T-cell (primary cell): ENCODE measurements around the gene ZNF503. TPM values are rescaled to one million over a fixed set of nuclear protein-coding genes. Genes with fewer than 3 reads are reported as not detected.

Experiments used
- ATAC-seq, 4 experiments: fragments of 200-7000 bp in 3 of 4; fragments of 150-1000 bp in 1 of 4; cut with Tn5 transposase; replicated peaks in 1 of 4; 1 replicate in 3 of 4; 2 replicates in 1 of 4; pipeline ENCODE4 v1.10.0; 2021; ENCODE audit warnings: moderate library complexity in 3 of 4, mild to moderate bottlenecking in 2 of 4, moderate number of reproducible peaks in 1 of 4
- CTCF ChIA-PET, 2 donors: fragments of 300-600 bp; sonication (Branson Sonifier 250); formaldehyde crosslinking; loops; one replicate each; lab custom pipeline; 2022; ENCODE audit warnings: antibody characterized with exemption in 2 of 2; lab: Charles Lee
- POLR2A ChIA-PET, 2 donors: fragments of 300-600 bp; sonication (Branson Sonifier 250); formaldehyde crosslinking; loops; one replicate each; lab custom pipeline; 2022; ENCODE audit warnings: antibody characterized with exemption in 2 of 2; lab: Charles Lee
- DNase-seq, 35 experiments: peaks; one replicate each; pipeline versions ENCODE4 v3.0.0 to v3.0.0-alpha.2; 2013 to 2023
- H3K27ac ChIP-seq: one replicate; pipeline ENCODE4 v1.5.1; 2013; ENCODE audit warnings: low read length
- H3K27me3 ChIP-seq, 2 experiments: replicated peaks in 1 of 2; 1 replicate in 1 of 2; 2 replicates in 1 of 2; pipeline versions ENCODE4 v1.6.1 to v1.7.0; 2013; ENCODE audit warnings: low read length in 1 of 2, mixed read lengths in 1 of 2; ENCODE audit not compliant: control insufficient read depth in 2 of 2, insufficient read depth in 2 of 2; ENCODE audit errors: extremely low read depth in 1 of 2
- H3K36me3 ChIP-seq, 2 donors: 1 replicate in 1 of 2; 2 replicates in 1 of 2; pipeline versions ENCODE4 v1.6.1 to v1.7.0; 2013; ENCODE audit warnings: low read length in 1 of 2; ENCODE audit not compliant: control insufficient read depth in 2 of 2, insufficient read depth in 1 of 2; ENCODE audit errors: extremely low read depth in 1 of 2
- H3K4me1 ChIP-seq, 2 experiments: 1 replicate in 1 of 2; 2 replicates in 1 of 2; pipeline versions ENCODE4 v1.6.1 to v1.7.0; 2013; ENCODE audit warnings: low read length in 2 of 2, mixed read lengths in 1 of 2; ENCODE audit not compliant: insufficient read depth in 2 of 2, control insufficient read depth in 1 of 2; ENCODE audit errors: extremely low read depth in 1 of 2
- H3K4me3 ChIP-seq, 2 donors: 1 replicate in 1 of 2; 2 replicates in 1 of 2; pipeline versions ENCODE4 v1.5.1 to v1.7.0; 2013; ENCODE audit warnings: mild to moderate bottlenecking in 2 of 2, low read length in 1 of 2, moderate library complexity in 1 of 2; ENCODE audit not compliant: control insufficient read depth in 1 of 2; ENCODE audit errors: extremely low read depth in 1 of 2
- H3K9me3 ChIP-seq: 2 replicates; pipeline ENCODE4 v1.7.0; 2013
- H3K27ac Mint-ChIP-seq, 2 donors: one replicate each; pipeline ENCODE4 v1.8.0; 2020 to 2021; ENCODE audit warnings: mild to moderate bottlenecking in 2 of 2, mixed read lengths in 2 of 2
- H3K27me3 Mint-ChIP-seq, 2 donors: one replicate each; pipeline ENCODE4 v1.8.0; 2021 to 2022; ENCODE audit warnings: mixed read lengths in 2 of 2
- H3K36me3 Mint-ChIP-seq: one replicate; pipeline ENCODE4 v1.8.0; 2021; ENCODE audit warnings: mixed read lengths
- H3K4me1 Mint-ChIP-seq, 3 donors: one replicate each; pipeline ENCODE4 v1.8.0; 2020 to 2022; ENCODE audit warnings: mixed read lengths in 3 of 3, mild to moderate bottlenecking in 1 of 3
- H3K4me3 Mint-ChIP-seq, 3 donors: one replicate each; pipeline ENCODE4 v1.8.0; 2020 to 2022; ENCODE audit warnings: mild to moderate bottlenecking in 3 of 3, mixed read lengths in 3 of 3, moderate library complexity in 3 of 3
- H3K9me3 Mint-ChIP-seq, 3 donors: one replicate each; pipeline ENCODE4 v1.8.0; 2020 to 2022; ENCODE audit warnings: mixed read lengths in 3 of 3
- WGBS: methylation state at CpG from one replicate; pipeline ENCODE4 v1.1.5; 2013; ENCODE audit warnings: missing lambda C conversion rate; ENCODE audit not compliant: insufficient coverage; 5-methylcytosine and 5-hydroxymethylcytosine counted together
- total RNA-seq, 35 experiments: library from RNA in 6 of 35; stranded (reverse) in 6 of 35; fragments of 120-200 nt in 1 of 35; gene quantifications; one replicate each; pipeline versions ENCODE4 v1.2.1 to v1.2.4 and lab custom pipeline; 2013 to 2026

ZNF503 gene
- total RNA-seq, 5 donors from 2014 or later (not counting 1 experiment from before 2014, with no cell fraction given) = 0.16 to 0.38 (median 0.30) TPM; not detected in 1

GRCh38 chr10:75428434-75429158 is 27.0 kb upstream of the ZNF503 start:
- Histone ChIP-seq H3K36me3 (no peaks in the 10 kb centered on the region), H3K27me3 (peaks cover 0 to 44% of the 10 kb centered on the region in 2 experiments), H3K9me3 (no peaks in the 10 kb centered on the region), H3K27ac (no peak overlapping the region), H3K4me1 (no peaks in the 10 kb centered on the region), H3K4me3 (no peak overlapping the region)
- ATAC-seq (no peak), DNase-seq (no peak)
- H3K36me3 Mint-ChIP-seq = no peaks in the 10 kb centered on the region
- peaks cover 0 to 6% (median 5%) of the 10 kb centered on the region in 3 donors for H3K4me1 Mint-ChIP-seq
- no peak overlapping the region for H3K4me3 Mint-ChIP-seq
- H3K27me3 Mint-ChIP-seq = peaks cover 42 to 48% of the 10 kb centered on the region in 2 donors
- ChIA-PET CTCF (no interaction called here), POLR2A (no interaction called here)
- H3K9me3 Mint-ChIP-seq = no peaks in the 10 kb centered on the region
- H3K27ac Mint-ChIP-seq = no peak overlapping the region
- WGBS = 72% methylated on average over 6 of the region's 9 CpGs

- H3K4me1 Mint-ChIP-seq = peaks cover 0 to 6% (median 5%) of the 10 kb centered on the region in 3 donors
- Histone ChIP-seq H3K4me3 (no peak overlapping the region), H3K9me3 (no peaks in the 10 kb centered on the region), H3K4me1 (no peaks in the 10 kb centered on the region), H3K27me3 (peaks cover 0 to 39% of the 10 kb centered on the region in 2 experiments), H3K36me3 (no peaks in the 10 kb centered on the region), H3K27ac (no peak overlapping the region)
- ChIA-PET CTCF (no interaction called here), POLR2A (no interaction called here)
- H3K4me3 Mint-ChIP-seq = no peak overlapping the region
- no peaks in the 10 kb centered on the region for H3K36me3 Mint-ChIP-seq
- H3K27me3 Mint-ChIP-seq = peaks cover 40 to 49% of the 10 kb centered on the region in 2 donors
- no peaks in the 10 kb centered on the region for H3K9me3 Mint-ChIP-seq
- no peak for ATAC-seq
- no peak overlapping the region for H3K27ac Mint-ChIP-seq
- 100% methylated on average over 2 of the region's 3 CpGs for WGBS
- no peak for DNase-seq
Observed at GRCh38 chr10:75427951-75428350, 26.4 kb upstream of the ZNF503 start.

- no CpG with 5 or more reads among the region's 1 CpG for WGBS
- Mint-ChIP-seq H3K36me3 (no peaks in the 10 kb centered on the region), H3K4me3 (no peak overlapping the region), H3K27ac (no peak overlapping the region), H3K4me1 (peaks cover 0 to under 1% (median under 1%) of the 10 kb centered on the region in 3 donors), H3K27me3 (peaks cover 31 to 41% of the 10 kb centered on the region in 2 donors), H3K9me3 (no peaks in the 10 kb centered on the region)
- Histone ChIP-seq H3K36me3 (no peaks in the 10 kb centered on the region), H3K27me3 (peaks cover 0 to 29% of the 10 kb centered on the region in 2 experiments), H3K4me3 (no peak overlapping the region), H3K4me1 (no peaks in the 10 kb centered on the region), H3K27ac (no peak overlapping the region), H3K9me3 (no peaks in the 10 kb centered on the region)
- ChIA-PET CTCF (no interaction called here), POLR2A (no interaction called here)
- ATAC-seq (no peak), DNase-seq (no peak)
Observed at GRCh38 chr10:75426880-75427279, 25.3 kb upstream of the ZNF503 start.

GRCh38 chr10:75425291-75426079 is 23.9 kb upstream of the ZNF503 start:
- no peak for DNase-seq
- H3K36me3 Mint-ChIP-seq = no peaks in the 10 kb centered on the region
- H3K27me3 Mint-ChIP-seq = peaks cover 28 to 37% of the 10 kb centered on the region in 2 donors
- H3K27ac Mint-ChIP-seq = no peak overlapping the region
- POLR2A ChIA-PET = interaction anchor here in 1 of 2 donors (0.6 kb wide), 1 partner anchor 115 kb away, joined by 3 read pairs; no protein-coding TSS in a partner anchor
- no peaks in the 10 kb centered on the region for H3K9me3 ChIP-seq
- 61% methylated on average over 2 of the region's 6 CpGs for WGBS
- H3K4me3 Mint-ChIP-seq = no peak overlapping the region
- CTCF ChIA-PET = interaction anchor here in 1 of 2 donors (0.5 kb wide), 1 partner anchor 100 kb away, joined by 3 read pairs; no protein-coding TSS in a partner anchor
- no peaks in the 10 kb centered on the region for H3K4me1 Mint-ChIP-seq
- H3K4me3 ChIP-seq = no peak overlapping the region
- no peaks in the 10 kb centered on the region for H3K9me3 Mint-ChIP-seq
- no peaks in the 10 kb centered on the region for H3K4me1 ChIP-seq
- peaks cover 0 to 18% of the 10 kb centered on the region in 2 experiments for H3K27me3 ChIP-seq
- H3K36me3 ChIP-seq = no peaks in the 10 kb centered on the region
- no peak for ATAC-seq
- no peak overlapping the region for H3K27ac ChIP-seq

GRCh38 chr10:75424571-75424970 is 23.0 kb upstream of the ZNF503 start:
- ChIA-PET POLR2A (no interaction called here), CTCF (no interaction called here)
- Mint-ChIP-seq H3K27ac (no peak overlapping the region), H3K27me3 (peaks cover 25 to 28% of the 10 kb centered on the region in 2 donors), H3K4me1 (no peaks in the 10 kb centered on the region), H3K36me3 (no peaks in the 10 kb centered on the region), H3K4me3 (no peak overlapping the region), H3K9me3 (no peaks in the 10 kb centered on the region)
- Histone ChIP-seq H3K4me3 (no peak overlapping the region), H3K27ac (no peak overlapping the region), H3K4me1 (no peaks in the 10 kb centered on the region), H3K9me3 (no peaks in the 10 kb centered on the region), H3K36me3 (no peaks in the 10 kb centered on the region), H3K27me3 (peaks cover 0 to 9% of the 10 kb centered on the region in 2 experiments)
- DNase-seq (no peak), ATAC-seq (no peak)
- no CpG with 5 or more reads among the region's 2 CpGs for WGBS

GRCh38 chr10:75422913-75423312 is 21.3 kb upstream of the ZNF503 start:
- Mint-ChIP-seq H3K9me3 (no peaks in the 10 kb centered on the region), H3K27me3 (peaks cover 19 to 27% of the 10 kb centered on the region in 2 donors), H3K36me3 (no peaks in the 10 kb centered on the region), H3K4me3 (no peak overlapping the region), H3K27ac (no peak overlapping the region), H3K4me1 (no peaks in the 10 kb centered on the region)
- CTCF ChIA-PET = interaction anchor here in 1 of 2 donors (0.6 kb wide), 1 partner anchor 1561 kb away, joined by 5 read pairs; no protein-coding TSS in a partner anchor
- H3K4me3 ChIP-seq = no peak overlapping the region
- H3K9me3 ChIP-seq = no peaks in the 10 kb centered on the region
- no peak overlapping the region for H3K27ac ChIP-seq
- no peaks in the 10 kb centered on the region for H3K4me1 ChIP-seq
- H3K27me3 ChIP-seq = peaks cover 0 to 11% of the 10 kb centered on the region in 2 experiments
- H3K36me3 ChIP-seq = no peaks in the 10 kb centered on the region
- 75% methylated on average over 6 of the region's 6 CpGs for WGBS
- ATAC-seq (no peak), DNase-seq (no peak)
- POLR2A ChIA-PET = no interaction called here
